ENCODE data around the gene AKIRIN2. TPM values are rescaled to one million over a fixed set of nuclear protein-coding genes. Genes with fewer than 3 reads are reported as not detected.

The AKIRIN2 gene
- polyA plus RNA-seq, 1 of the 3 experiments (the other 2 are of a cell fraction): 19.0 TPM

DNA sequence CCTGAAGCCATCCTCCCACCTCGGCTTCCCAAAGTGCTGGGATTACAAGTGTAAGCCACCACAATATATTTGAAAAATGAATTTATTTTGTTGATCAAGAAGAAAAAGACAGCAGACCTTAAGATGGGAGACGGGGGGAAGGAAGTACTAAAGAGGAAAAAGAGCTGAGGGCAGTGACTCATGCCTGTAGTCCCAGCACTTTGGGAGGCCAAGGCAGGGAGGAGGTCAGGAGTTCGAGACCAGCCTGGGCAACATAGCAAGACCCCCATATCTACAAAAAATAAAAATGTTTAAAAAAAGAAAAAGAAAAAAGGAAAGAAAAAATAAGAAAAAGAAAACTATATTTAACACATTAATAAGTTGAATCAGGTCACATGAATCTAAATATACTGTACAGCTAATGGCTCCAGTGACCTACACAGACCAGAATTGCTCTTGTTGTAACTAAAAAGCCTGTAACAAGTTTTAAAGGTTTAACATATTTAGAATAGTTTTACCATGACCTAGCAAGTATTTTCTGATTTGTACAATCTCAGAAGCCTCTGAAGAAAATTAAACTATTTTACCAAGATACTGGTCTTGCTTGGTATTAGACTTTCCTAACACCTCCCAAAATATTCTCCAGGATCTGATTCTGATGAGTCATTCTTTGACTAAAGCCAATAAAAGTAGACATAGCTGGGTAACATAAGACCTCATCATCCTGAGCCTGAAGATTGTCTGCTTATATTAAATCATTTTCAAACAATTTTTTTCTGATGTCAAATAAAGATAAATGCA, 4.3 kb upstream of the AKIRIN2 start:
- no peaks in the 10 kb centered on the region for H3K9me2 ChIP-seq
- H3K79me2 ChIP-seq (ENCODE audit: insufficient read depth): peaks cover 6% of the 10 kb centered on the region; the same call in 1 of the 2 replicates
- peaks cover 35% of the 10 kb centered on the region for H3F3A ChIP-seq (replicated peaks; ENCODE audit: insufficient read depth)
- peak overlapping the region; percentile 12 to 28; a peak in 3 of 4 replicates for H3K27ac ChIP-seq (ENCODE audit: low read depth in 2 of 2, low read length in 1 of 2)
- no peaks in the 10 kb centered on the region for H3K27me3 ChIP-seq (ENCODE audit: insufficient read depth)
- no peak overlapping the region for H3K9ac ChIP-seq
- TF ChIP-seq MEF2A (IDR thresholded peaks at IDR 0.05; ENCODE audit: borderline replicate concordance, low read depth) (no peak), JUND (IDR thresholded peaks at IDR 0.05) (peak; percentile 41; the same call in 1 of the 2 replicates), FOXM1 (IDR thresholded peaks at IDR 0.05; ENCODE audit: low read depth) (no peak), YY1 (IDR thresholded peaks at IDR 0.05; ENCODE audit: low read depth) (no peak), FOSL2 (IDR thresholded peaks at IDR 0.05; ENCODE audit: borderline replicate concordance, low read depth) (peak; percentile 65; the same call in 1 of the 2 replicates), RXRA (IDR thresholded peaks at IDR 0.05; ENCODE audit: borderline replicate concordance, low read depth) (no peak)
- ChIA-PET CTCF (no interaction called here), POLR2A (no interaction called here)
- 0 out of 2 replicates have a peak overlapping the region, but pooled peaks have one; percentile 49 for H2AFZ ChIP-seq (ENCODE audit: low read depth)
- no peaks in the 10 kb centered on the region for H3K36me3 ChIP-seq (replicated peaks in 1 of 2; ENCODE audit: control insufficient read depth in 1 of 2, insufficient read depth in 2 of 2, low read length in 1 of 2)
- H3K4me2 ChIP-seq: no peak overlapping the region
- no peak overlapping the region for H3K4me3 ChIP-seq (ENCODE audit: low read depth in 2 of 2, low read length in 1 of 2)
- H3K4me1 ChIP-seq (ENCODE audit: control insufficient read depth in 1 of 2, insufficient read depth in 2 of 2, low read depth in 1 of 2, low read length in 1 of 2): peaks cover 0 to 6% of the 10 kb centered on the region in 2 experiments; a peak in 1 of 4 replicates
- H4K20me1 ChIP-seq (ENCODE audit: insufficient read depth): no peaks in the 10 kb centered on the region
- no peak for DNase-seq
- WGBS (ENCODE audit: low lambda C conversion rate): 78% methylated on average over 3 of the region's 3 CpGs
- H3K9me3 ChIP-seq: no peaks in the 10 kb centered on the region

DNA sequence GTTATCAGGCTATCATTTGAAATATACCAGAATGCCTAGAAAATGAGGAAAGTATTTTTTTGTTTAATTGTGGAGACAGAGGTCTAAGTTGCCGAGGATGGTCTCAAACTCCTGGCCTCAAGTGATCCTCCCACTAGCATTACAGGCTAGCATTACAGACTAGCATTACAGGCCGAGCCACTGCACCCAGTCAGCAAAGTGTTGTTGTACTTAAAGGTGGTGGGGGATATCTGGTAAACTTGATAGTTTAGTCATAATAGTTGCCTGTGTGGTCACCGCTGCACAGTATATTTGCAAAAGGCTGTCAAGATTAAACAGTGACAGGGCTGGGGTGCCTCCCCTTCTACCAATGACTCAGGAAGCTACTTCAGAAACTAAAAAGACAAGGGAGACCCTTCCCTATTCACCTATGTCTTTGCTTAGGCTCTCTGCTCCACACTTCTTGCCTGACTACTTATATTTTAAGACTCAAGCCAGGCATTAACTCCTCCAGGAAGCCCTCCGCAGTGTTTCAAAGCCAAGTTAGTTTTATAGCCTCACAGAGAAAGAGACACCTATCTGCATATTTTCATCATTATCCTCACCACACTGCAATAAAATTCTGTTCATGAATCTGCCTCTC, 3.1 kb upstream of the AKIRIN2 start:
- Histone ChIP-seq H3K9me3 (no peaks in the 10 kb centered on the region), H3K27ac (ENCODE audit: low read depth in 2 of 2, low read length in 1 of 2) (peak overlapping the region in 1 of 2 experiments; percentile 28; a peak in 1 of 4 replicates), H3K4me2 (no peak overlapping the region), H2AFZ (ENCODE audit: low read depth) (peak overlapping the region; percentile 49; the same call in 1 of the 2 replicates), H3K79me2 (ENCODE audit: insufficient read depth) (peaks cover 18% of the 10 kb centered on the region), H3K4me1 (ENCODE audit: control insufficient read depth in 1 of 2, insufficient read depth in 2 of 2, low read depth in 1 of 2, low read length in 1 of 2) (peaks cover 0 to 6% of the 10 kb centered on the region in 2 experiments; a peak in 1 of 4 replicates), H3K27me3 (ENCODE audit: insufficient read depth) (no peaks in the 10 kb centered on the region), H4K20me1 (ENCODE audit: insufficient read depth) (peaks cover 5% of the 10 kb centered on the region), H3K4me3 (ENCODE audit: low read depth in 2 of 2, low read length in 1 of 2) (no peak overlapping the region), H3K9me2 (no peaks in the 10 kb centered on the region), H3K9ac (no peak overlapping the region), H3K36me3 (replicated peaks in 1 of 2; ENCODE audit: control insufficient read depth in 1 of 2, insufficient read depth in 2 of 2, low read length in 1 of 2) (no peaks in the 10 kb centered on the region), H3F3A (replicated peaks; ENCODE audit: insufficient read depth) (peaks cover 39% of the 10 kb centered on the region)
- POLR2A ChIA-PET: no interaction called here
- no peak for TF ChIP-seq RAD21 (IDR thresholded peaks at IDR 0.05; ENCODE audit: low read length)
- TF ChIP-seq, protein P1, sequence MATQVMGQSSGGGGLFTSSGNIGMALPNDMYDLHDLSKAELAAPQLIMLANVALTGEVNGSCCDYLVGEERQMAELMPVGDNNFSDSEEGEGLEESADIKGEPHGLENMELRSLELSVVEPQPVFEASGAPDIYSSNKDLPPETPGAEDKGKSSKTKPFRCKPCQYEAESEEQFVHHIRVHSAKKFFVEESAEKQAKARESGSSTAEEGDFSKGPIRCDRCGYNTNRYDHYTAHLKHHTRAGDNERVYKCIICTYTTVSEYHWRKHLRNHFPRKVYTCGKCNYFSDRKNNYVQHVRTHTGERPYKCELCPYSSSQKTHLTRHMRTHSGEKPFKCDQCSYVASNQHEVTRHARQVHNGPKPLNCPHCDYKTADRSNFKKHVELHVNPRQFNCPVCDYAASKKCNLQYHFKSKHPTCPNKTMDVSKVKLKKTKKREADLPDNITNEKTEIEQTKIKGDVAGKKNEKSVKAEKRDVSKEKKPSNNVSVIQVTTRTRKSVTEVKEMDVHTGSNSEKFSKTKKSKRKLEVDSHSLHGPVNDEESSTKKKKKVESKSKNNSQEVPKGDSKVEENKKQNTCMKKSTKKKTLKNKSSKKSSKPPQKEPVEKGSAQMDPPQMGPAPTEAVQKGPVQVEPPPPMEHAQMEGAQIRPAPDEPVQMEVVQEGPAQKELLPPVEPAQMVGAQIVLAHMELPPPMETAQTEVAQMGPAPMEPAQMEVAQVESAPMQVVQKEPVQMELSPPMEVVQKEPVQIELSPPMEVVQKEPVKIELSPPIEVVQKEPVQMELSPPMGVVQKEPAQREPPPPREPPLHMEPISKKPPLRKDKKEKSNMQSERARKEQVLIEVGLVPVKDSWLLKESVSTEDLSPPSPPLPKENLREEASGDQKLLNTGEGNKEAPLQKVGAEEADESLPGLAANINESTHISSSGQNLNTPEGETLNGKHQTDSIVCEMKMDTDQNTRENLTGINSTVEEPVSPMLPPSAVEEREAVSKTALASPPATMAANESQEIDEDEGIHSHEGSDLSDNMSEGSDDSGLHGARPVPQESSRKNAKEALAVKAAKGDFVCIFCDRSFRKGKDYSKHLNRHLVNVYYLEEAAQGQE (IDR thresholded peaks at IDR 0.05; ENCODE audit: low read depth, low read length): no peak
- no peak for TF ChIP-seq MXI1 (IDR thresholded peaks at IDR 0.05; ENCODE audit: low read depth, low read length)
- no peak for TF ChIP-seq TCF12 (IDR thresholded peaks at IDR 0.05)
- no peak for TF ChIP-seq FOXM1 (IDR thresholded peaks at IDR 0.05; ENCODE audit: low read depth)
- no peak for TF ChIP-seq SMC3 (IDR thresholded peaks at IDR 0.05; ENCODE audit: low read depth, low read length)
- no peak for TF ChIP-seq MEF2A (IDR thresholded peaks at IDR 0.05; ENCODE audit: borderline replicate concordance, low read depth)
- TF ChIP-seq CHD2 (IDR thresholded peaks at IDR 0.05; ENCODE audit: low read length, partially characterized antibody): no peak
- no peak for TF ChIP-seq TAF1 (IDR thresholded peaks at IDR 0.05; ENCODE audit: borderline replicate concordance, low read depth, low read length)
- TF ChIP-seq, protein P2, sequence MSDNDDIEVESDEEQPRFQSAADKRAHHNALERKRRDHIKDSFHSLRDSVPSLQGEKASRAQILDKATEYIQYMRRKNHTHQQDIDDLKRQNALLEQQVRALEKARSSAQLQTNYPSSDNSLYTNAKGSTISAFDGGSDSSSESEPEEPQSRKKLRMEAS (IDR thresholded peaks at IDR 0.05; ENCODE audit: low read depth): no peak
- TF ChIP-seq, protein P3, sequence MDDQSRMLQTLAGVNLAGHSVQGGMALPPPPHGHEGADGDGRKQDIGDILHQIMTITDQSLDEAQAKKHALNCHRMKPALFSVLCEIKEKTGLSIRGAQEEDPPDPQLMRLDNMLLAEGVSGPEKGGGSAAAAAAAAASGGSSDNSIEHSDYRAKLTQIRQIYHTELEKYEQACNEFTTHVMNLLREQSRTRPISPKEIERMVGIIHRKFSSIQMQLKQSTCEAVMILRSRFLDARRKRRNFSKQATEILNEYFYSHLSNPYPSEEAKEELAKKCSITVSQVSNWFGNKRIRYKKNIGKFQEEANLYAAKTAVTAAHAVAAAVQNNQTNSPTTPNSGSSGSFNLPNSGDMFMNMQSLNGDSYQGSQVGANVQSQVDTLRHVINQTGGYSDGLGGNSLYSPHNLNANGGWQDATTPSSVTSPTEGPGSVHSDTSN (IDR thresholded peaks at IDR 0.05): no peak
- no peak for TF ChIP-seq GATA2 (CRISPR knock-in tag; IDR thresholded peaks at IDR 0.05)
- no peak for TF ChIP-seq EZH2phosphoT487 (IDR thresholded peaks at IDR 0.05; ENCODE audit: borderline replicate concordance, low read depth)
- TF ChIP-seq POLR2AphosphoS5 (IDR thresholded peaks at IDR 0.05; ENCODE audit: low read depth, low read length): no peak
- CTCF ChIA-PET: no interaction called here
- 73% methylated on average over 3 of the region's 4 CpGs for WGBS (ENCODE audit: low lambda C conversion rate)
- DNase-seq: no peak

Measured in SK-N-SH (cell line).